Measurements from ENCODE around the gene IL17RA.

Gene IL17RA

GRCh38 chr22:17064498-17065100 lies 20.2 kb upstream of the IL17RA start:
- DNase-seq (ENCODE audit: low read depth, low spot score): no peak
- no peak overlapping the region for H3K4me3 ChIP-seq (ENCODE audit: low read depth, low read length)
- in situ Hi-C loops (cut with HindIII; ENCODE audit: low sequenced_read_pairs): no loop called here
- TF ChIP-seq CTCF (IDR thresholded peaks at IDR 0.05; ENCODE audit: low read depth, low read length): no peak

- H3K4me3 ChIP-seq (ENCODE audit: low read depth, low read length): no peak overlapping the region
- in situ Hi-C loops (cut with HindIII; ENCODE audit: low sequenced_read_pairs): no loop called here
- DNase-seq (ENCODE audit: low read depth, low spot score): no peak
- no peak for TF ChIP-seq CTCF (IDR thresholded peaks at IDR 0.05; ENCODE audit: low read depth, low read length)
Measured at GRCh38 chr22:17065433-17065832, 19.4 kb upstream of the IL17RA start.

DNA sequence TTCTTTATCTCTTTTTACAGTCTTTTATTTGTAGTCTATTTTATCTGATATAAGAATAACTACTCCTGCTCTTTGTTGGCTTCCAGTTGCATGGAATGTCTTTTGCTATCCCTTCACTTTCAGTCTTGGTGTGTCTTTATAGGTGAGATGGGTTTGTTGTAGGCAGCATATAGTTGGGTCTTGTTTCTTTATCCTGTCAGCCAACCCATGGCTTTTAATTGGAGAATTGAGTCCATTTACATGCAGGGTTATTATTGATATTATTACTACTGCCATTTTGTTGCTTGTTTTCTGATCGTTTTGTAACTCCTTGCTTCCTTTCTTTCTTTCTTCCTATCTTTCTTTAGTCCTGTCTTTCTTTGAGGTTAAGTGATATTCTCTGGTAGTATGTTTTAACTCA lies 11.9 kb upstream of the IL17RA start:
- TF ChIP-seq CTCF (IDR thresholded peaks at IDR 0.05; ENCODE audit: low read depth, low read length): no peak

GRCh38 chr22:17074648-17075002 lies 10.2 kb upstream of the IL17RA start:
- DNase-seq (ENCODE audit: low read depth, low spot score): no peak
- TF ChIP-seq CTCF (IDR thresholded peaks at IDR 0.05; ENCODE audit: low read depth, low read length): no peak
- in situ Hi-C loops (cut with HindIII; ENCODE audit: low sequenced_read_pairs): no loop called here
- H3K4me3 ChIP-seq (ENCODE audit: low read depth, low read length): no peak overlapping the region

More for the DNA sequence above, 11.9 kb upstream of the IL17RA start:
- DNase-seq (ENCODE audit: low read depth, low spot score): no peak
- in situ Hi-C loops (cut with HindIII; ENCODE audit: low sequenced_read_pairs): no loop called here
- no peak overlapping the region for H3K4me3 ChIP-seq (ENCODE audit: low read depth, low read length)

DNA sequence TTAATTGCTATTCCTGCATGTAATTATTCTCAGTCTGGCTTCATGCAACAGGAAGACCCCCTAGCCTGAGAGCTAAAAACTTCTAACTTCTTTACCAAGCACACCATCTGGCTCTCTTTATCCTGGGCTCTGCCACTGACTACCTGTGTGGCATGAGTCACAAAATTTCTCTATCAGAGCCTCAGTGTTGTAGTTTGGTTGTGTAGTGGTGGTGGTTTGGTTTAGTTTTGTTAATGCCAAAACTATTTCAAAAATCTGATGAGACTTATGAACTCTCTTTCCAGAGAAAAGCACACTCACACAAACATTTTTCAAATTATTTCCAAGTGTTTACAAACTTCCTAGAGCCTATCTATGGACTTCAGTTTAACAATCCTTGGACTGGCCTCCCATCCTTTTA lies 7.5 kb upstream of the IL17RA start:
- in situ Hi-C loops (cut with HindIII; ENCODE audit: low sequenced_read_pairs): no loop called here
- H3K4me3 ChIP-seq (ENCODE audit: low read depth, low read length): no peak overlapping the region
- peak; percentile 71 for DNase-seq (ENCODE audit: low read depth, low spot score)
- no peak for TF ChIP-seq CTCF (IDR thresholded peaks at IDR 0.05; ENCODE audit: low read depth, low read length)

DNA sequence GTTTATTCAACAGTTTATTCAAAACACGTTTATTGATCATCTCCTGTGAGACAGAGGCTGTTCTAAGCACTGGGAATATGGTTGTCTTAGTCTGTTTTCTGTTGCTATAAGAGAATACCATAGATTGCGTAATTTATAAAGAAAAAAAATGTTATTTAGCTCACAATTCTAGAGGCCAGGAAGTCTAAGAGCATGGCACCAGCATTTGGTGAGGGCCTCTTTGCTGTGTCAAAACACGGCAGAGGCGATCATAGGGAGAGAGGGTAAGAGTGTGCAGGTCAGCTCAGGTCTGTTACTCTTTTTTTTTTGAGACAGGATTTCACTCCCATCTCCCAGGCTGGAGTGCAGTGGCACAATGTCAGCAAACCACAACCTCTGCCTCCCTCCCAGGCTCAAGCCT lies 5.2 kb upstream of the IL17RA start:
- TF ChIP-seq CTCF (IDR thresholded peaks at IDR 0.05; ENCODE audit: low read depth, low read length): no peak
- no peak overlapping the region for H3K4me3 ChIP-seq (ENCODE audit: low read depth, low read length)
- DNase-seq (ENCODE audit: low read depth, low spot score): no peak
- in situ Hi-C loops (cut with HindIII; ENCODE audit: low sequenced_read_pairs): no loop called here

DNA sequence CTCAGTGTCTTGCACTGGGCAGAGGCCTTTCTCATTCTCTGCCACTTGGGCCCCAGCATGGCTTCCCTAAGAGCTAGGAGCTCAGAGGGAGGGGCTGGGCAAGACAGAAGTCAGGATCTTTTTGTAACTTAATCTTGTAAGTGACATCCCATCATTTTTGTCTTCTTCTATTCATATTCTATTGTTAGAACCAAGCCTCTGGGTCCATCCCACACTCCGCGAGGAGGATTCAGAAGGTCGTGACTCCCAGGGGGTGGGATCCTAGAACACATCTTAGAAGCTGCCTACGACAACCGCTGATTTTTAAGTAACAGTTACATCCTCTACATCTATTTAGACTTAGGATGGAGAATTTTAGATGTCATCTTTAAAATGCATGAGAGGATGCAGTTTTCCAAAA lies 1.5 kb upstream of the IL17RA start:
- no peak overlapping the region for H3K4me3 ChIP-seq (ENCODE audit: low read depth, low read length)
- in situ Hi-C loops (cut with HindIII; ENCODE audit: low sequenced_read_pairs): no loop called here
- TF ChIP-seq CTCF (IDR thresholded peaks at IDR 0.05; ENCODE audit: low read depth, low read length): no peak
- DNase-seq (ENCODE audit: low read depth, low spot score): no peak

Data from astrocyte of the spinal cord (primary cell).